Stimulated activated CD8-positive, alpha-beta memory T cell treated with anti-CD3 and anti-CD28 coated beads, Interleukin-4, amount 100 ng/mL, for 24 hours (primary cell): ENCODE results near the gene NAGA.
A peak's percentile ranks its signal among the peaks of the same experiment; 100 is the strongest.
"Not testable (repeated sequence)": the region's sequence is repeated elsewhere in the genome, so short reads cannot be mapped to it uniquely, and the experiment has no call there.

ENCODE experiments used
- DNase-seq: peaks from one replicate; pipeline ENCODE4 v3.0.0-alpha.2; 2020; ENCODE audit warnings: low read depth

Gene NAGA

GRCh38 chr22:42070517-42071422 lies at the start of gene NAGA:
Gene NAGA, minus strand, starts transcription at chr22:42070812. Its CDS starts 515 bp downstream, at chr22:42070297.
- DNase-seq = peak; percentile 82

- no peak for DNase-seq
Observed at GRCh38 chr22:42116848-42117424, 46.3 kb upstream of the NAGA start.

GRCh38 chr22:42115420-42115830 lies 44.8 kb upstream of the NAGA start:
- DNase-seq = not testable (repeated sequence)

GRCh38 chr22:42114721-42115120 lies 44.1 kb upstream of the NAGA start:
- DNase-seq = no peak

- DNase-seq = not testable (repeated sequence)
Observed at GRCh38 chr22:42112793-42113192, 42.2 kb upstream of the NAGA start.

- no peak for DNase-seq
Observed at GRCh38 chr22:42111798-42112197, 41.2 kb upstream of the NAGA start.

GRCh38 chr22:42108848-42109247 lies 38.2 kb upstream of the NAGA start:
- DNase-seq = no peak

GRCh38 chr22:42104332-42104860 lies 33.8 kb upstream of the NAGA start:
- DNase-seq = not testable (repeated sequence)

GRCh38 chr22:42101199-42101598 lies 30.6 kb upstream of the NAGA start:
- DNase-seq = no peak

GRCh38 chr22:42091455-42091782 lies 20.8 kb upstream of the NAGA start:
- no peak for DNase-seq

- DNase-seq = peak; percentile 96
Observed at GRCh38 chr22:42090596-42091454, 20.2 kb upstream of the NAGA start, which contains the start of gene NDUFA6. Gene NDUFA6, minus strand, starts transcription at chr22:42090772. Its CDS starts 28 bp downstream, at chr22:42090744.

- DNase-seq = no peak
Observed at GRCh38 chr22:42086051-42086450, 15.4 kb upstream of the NAGA start.

- DNase-seq = no peak
Observed at GRCh38 chr22:42084874-42085273, 14.3 kb upstream of the NAGA start.

GRCh38 chr22:42083119-42083518 lies 12.5 kb upstream of the NAGA start:
- no peak for DNase-seq

- no peak for DNase-seq
Observed at GRCh38 chr22:42080287-42080686, 9.7 kb upstream of the NAGA start.

GRCh38 chr22:42079319-42080251 lies 9.0 kb upstream of the NAGA start, which contains the start of gene SMDT1:
Gene SMDT1, plus strand, starts transcription at chr22:42079700. Its CDS starts 69 bp downstream, at chr22:42079769.
- DNase-seq = peak; percentile 95

GRCh38 chr22:42078469-42079318 lies 8.1 kb upstream of the NAGA start:
- DNase-seq = no peak

- DNase-seq = no peak
Observed at GRCh38 chr22:42077486-42078125, 7.0 kb upstream of the NAGA start.

- DNase-seq = no peak
Observed at GRCh38 chr22:42076764-42077485, 6.3 kb upstream of the NAGA start.
